ENCODE data around the gene SYTL3. TPM values are rescaled to one million over a fixed set of nuclear protein-coding genes. Genes with fewer than 3 reads are reported as not detected.
"Not testable (repeated sequence)": the region's sequence is repeated elsewhere in the genome, so short reads cannot be mapped to it uniquely, and the experiment has no call there.

Gene SYTL3
- total and polyA plus RNA-seq, 2 experiments from 2014 or later: 0.07 TPM; not detected in 1

- Histone ChIP-seq H3K27ac (ENCODE audit: low read depth) (peak overlapping the region; percentile 95), H3K36me3 (ENCODE audit: insufficient read depth) (0 out of 2 replicates have a peak, but pooled peaks cover 3% of the 10 kb centered on the region), H3K4me2 (peak overlapping the region; percentile 23), H3K79me2 (replicated peaks; ENCODE audit: insufficient read depth) (peaks cover 9% of the 10 kb centered on the region; the same call in 1 of the 2 replicates), H3K27me3 (ENCODE audit: insufficient read depth) (no peaks in the 10 kb centered on the region), H3F3A (replicated peaks; ENCODE audit: low read depth) (peaks cover 4% of the 10 kb centered on the region; the same call in 1 of the 2 replicates), H3K4me1 (ENCODE audit: insufficient read depth) (peaks cover 9% of the 10 kb centered on the region), H2AFZ (no peak overlapping the region), H4K20me1 (replicated peaks; ENCODE audit: insufficient read depth) (peaks cover 5% of the 10 kb centered on the region; the same call in 1 of the 2 replicates), H3K4me3 (peak overlapping the region; percentile 12; the same call in 1 of the 2 replicates), H3K9me2 (ENCODE audit: insufficient read depth) (no peaks in the 10 kb centered on the region)
- peaks cover 22% of the 10 kb centered on the region for H3K4me1 Mint-ChIP-seq
- peak; percentile 98 for DNase-seq (ENCODE audit: low spot score)
- peaks cover 5% of the 10 kb centered on the region for H3K27me3 Mint-ChIP-seq (ENCODE audit: insufficient read depth, low read depth, poor library complexity)
- H3K9me3 Mint-ChIP-seq: peaks cover 2% of the 10 kb centered on the region; the same call in 1 of the 3 replicates
- peaks cover 82% of the 10 kb centered on the region for H3K36me3 Mint-ChIP-seq (ENCODE audit: low read depth)
- H3K4me3 Mint-ChIP-seq: peak overlapping the region; percentile 45
- peak overlapping the region; percentile 95 for H3K27ac Mint-ChIP-seq
- TF ChIP-seq JUNB (IDR thresholded peaks at IDR 0.05; ENCODE audit: unreplicated experiment) (no peak), CREB1 (CRISPR knock-in tag; IDR thresholded peaks at IDR 0.05; ENCODE audit: low read depth) (peak; percentile 24; the same call in 1 of the 2 replicates), EZH2phosphoT487 (IDR thresholded peaks at IDR 0.05; ENCODE audit: unreplicated experiment) (no peak), EZH2 (IDR thresholded peaks at IDR 0.05; ENCODE audit: low read depth, unreplicated experiment) (no peak), ZNF114 (CRISPR knock-in tag; IDR thresholded peaks at IDR 0.05) (no peak)
- ATAC-seq: peak; percentile 98
Observed at GRCh38 chr6:158611541-158612370, 38.1 kb upstream of the SYTL3 start.

GRCh38 chr6:158614606-158615005 lies 35.2 kb upstream of the SYTL3 start:
- H3K9me3 Mint-ChIP-seq; H3F3A ChIP-seq (replicated peaks; ENCODE audit: low read depth); H3K4me1 ChIP-seq (ENCODE audit: insufficient read depth); H3K4me2 ChIP-seq; H3K27me3 ChIP-seq (ENCODE audit: insufficient read depth); H2AFZ ChIP-seq; H4K20me1 ChIP-seq (replicated peaks; ENCODE audit: insufficient read depth); H3K4me3 ChIP-seq; H3K27ac Mint-ChIP-seq; H3K9me2 ChIP-seq (ENCODE audit: insufficient read depth); H3K36me3 ChIP-seq (ENCODE audit: insufficient read depth); H3K27me3 Mint-ChIP-seq (ENCODE audit: insufficient read depth, low read depth, poor library complexity); ATAC-seq; H3K4me3 Mint-ChIP-seq; H3K27ac ChIP-seq (ENCODE audit: low read depth); DNase-seq (ENCODE audit: low spot score): not testable (repeated sequence)
- H3K79me2 ChIP-seq (replicated peaks; ENCODE audit: insufficient read depth): peaks cover 17% of the 10 kb centered on the region
- Mint-ChIP-seq H3K36me3 (ENCODE audit: low read depth) (peaks cover 84% of the 10 kb centered on the region), H3K4me1 (peaks cover 22% of the 10 kb centered on the region)

- H3K27me3 ChIP-seq (ENCODE audit: insufficient read depth); H3K27ac Mint-ChIP-seq; H3K4me3 ChIP-seq; H3K4me1 ChIP-seq (ENCODE audit: insufficient read depth); H3K4me3 Mint-ChIP-seq; H3K4me2 ChIP-seq; H2AFZ ChIP-seq; H3K9me3 Mint-ChIP-seq; H3F3A ChIP-seq (replicated peaks; ENCODE audit: low read depth); H3K27ac ChIP-seq (ENCODE audit: low read depth); H4K20me1 ChIP-seq (replicated peaks; ENCODE audit: insufficient read depth); ATAC-seq; H3K9me2 ChIP-seq (ENCODE audit: insufficient read depth); H3K27me3 Mint-ChIP-seq (ENCODE audit: insufficient read depth, low read depth, poor library complexity); H3K4me1 Mint-ChIP-seq; H3K36me3 ChIP-seq (ENCODE audit: insufficient read depth); DNase-seq (ENCODE audit: low spot score): not testable (repeated sequence)
- peaks cover 81% of the 10 kb centered on the region for H3K36me3 Mint-ChIP-seq (ENCODE audit: low read depth)
- peaks cover 17% of the 10 kb centered on the region for H3K79me2 ChIP-seq (replicated peaks; ENCODE audit: insufficient read depth)
Observed at GRCh38 chr6:158618289-158618688, 31.6 kb upstream of the SYTL3 start.
